Skin of body (tissue), 2 donors: ENCODE measurements around the gene TOM1. TPM values are rescaled to one million over a fixed set of nuclear protein-coding genes. Genes with fewer than 3 reads are reported as not detected.

Experiments used
- DNase-seq: peaks from one replicate; lab custom pipeline; 2025; lab: John Stamatoyannopoulos, UW
- total RNA-seq: library from RNA; depleted of rRNA; stranded (reverse); fragments of >200 nt; gene quantifications from one replicate; pipeline ENCODE4 v1.2.3, GENCODE V29; 2014

The TOM1 gene
- total RNA-seq, 1 donor from 2014 or later: 33.4 TPM

GRCh38 chr22:35369996-35370395 is 70.3 kb downstream of the TOM1 start:
- DNase-seq: no peak

GRCh38 chr22:35373781-35374180 is 74.1 kb downstream of the TOM1 start:
- no peak for DNase-seq

- DNase-seq: no peak
Measured at GRCh38 chr22:35375031-35375430, 75.3 kb downstream of the TOM1 start.

- DNase-seq: no peak
Measured at GRCh38 chr22:35375526-35375925, 75.8 kb downstream of the TOM1 start.

GRCh38 chr22:35376728-35377472 is 77.2 kb downstream of the TOM1 start:
- DNase-seq: peak; percentile 96

GRCh38 chr22:35377735-35378134 is 78.0 kb downstream of the TOM1 start:
- DNase-seq: no peak

- no peak for DNase-seq
Measured at GRCh38 chr22:35378621-35379020, 78.9 kb downstream of the TOM1 start.

GRCh38 chr22:35379146-35379993 is 79.7 kb downstream of the TOM1 start:
- no peak for DNase-seq

- DNase-seq: no peak
Measured at GRCh38 chr22:35380013-35380412, 80.3 kb downstream of the TOM1 start.

GRCh38 chr22:35380537-35381423 is 81.1 kb downstream of the TOM1 start, which contains the start of gene HMOX1:
TSS of gene HMOX1 (plus strand) at chr22:35381096. CDS start at chr22:35381174, 78 bp downstream.
- peak; percentile 58 for DNase-seq

- DNase-seq: no peak
Measured at GRCh38 chr22:35381424-35382009, 81.8 kb downstream of the TOM1 start.

- DNase-seq: no peak
Measured at GRCh38 chr22:35383679-35384071, 84.0 kb downstream of the TOM1 start.

GRCh38 chr22:35384527-35384926 is 84.8 kb downstream of the TOM1 start:
- no peak for DNase-seq

GRCh38 chr22:35384975-35385588 is 85.4 kb downstream of the TOM1 start:
- no peak for DNase-seq

GRCh38 chr22:35386670-35387288 is 87.1 kb downstream of the TOM1 start:
- DNase-seq: no peak

GRCh38 chr22:35390933-35391332 is 91.2 kb downstream of the TOM1 start:
- no peak for DNase-seq

GRCh38 chr22:35392357-35392756 is 92.7 kb downstream of the TOM1 start:
- no peak for DNase-seq

- DNase-seq: no peak
Measured at GRCh38 chr22:35393116-35394010, 93.7 kb downstream of the TOM1 start.

- DNase-seq: no peak
Measured at GRCh38 chr22:35394011-35394312, 94.3 kb downstream of the TOM1 start.
